OCI-LY3 (cell line): ENCODE results near the gene ELAVL3.
A peak's percentile ranks its signal among the peaks of the same experiment; 100 is the strongest.
"Not testable (repeated sequence)": the region's sequence is repeated elsewhere in the genome, so short reads cannot be mapped to it uniquely, and the experiment has no call there.

ENCODE experiments used
- H2AFZ ChIP-seq: fragments of 200-600, 300-600 bp; shearing (Covaris generic); 2 replicates; pipeline ENCODE4 v1.6.0; 2014; ENCODE audit warnings: antibody characterized with exemption, low read depth, low read length
- H3K27ac ChIP-seq: fragments of 200-600, 300-600 bp; sonication (generic); 2 replicates; pipeline ENCODE4 v1.5.1; 2014; ENCODE audit warnings: mild to moderate bottlenecking, low read length, moderate library complexity, mixed read lengths
- H3K27me3 ChIP-seq: fragments of 200-600, 300-600 bp; sonication (generic); 2 replicates; pipeline ENCODE4 v1.6.1; 2014; ENCODE audit warnings: low read depth, low read length, mixed read lengths
- H3K36me3 ChIP-seq: fragments of 200-600, 300-600 bp; sonication (generic); replicated peaks from 2 replicates; pipeline ENCODE3; 2014; ENCODE audit warnings: low read depth, low read length, mixed read lengths
- H3K4me1 ChIP-seq: fragments of 300-600, 200-600 bp; sonication (generic); 2 replicates; pipeline ENCODE4 v1.6.1; 2014; ENCODE audit warnings: low read length, mixed read lengths
- H3K4me2 ChIP-seq: fragments of 200-600, 300-600 bp; sonication (generic); 2 replicates; pipeline ENCODE4 v1.6.1; 2014; ENCODE audit warnings: low read length, mixed read lengths
- H3K4me3 ChIP-seq: fragments of 300-600, 200-600 bp; sonication (generic); 2 replicates; pipeline ENCODE4 v1.5.1; 2014; ENCODE audit warnings: antibody characterized with exemption, mild to moderate bottlenecking, low read length, moderate library complexity
- H3K79me2 ChIP-seq: fragments of 300-600, 200-600 bp; shearing (Covaris generic); 2 replicates; pipeline ENCODE4 v1.6.1; 2014; ENCODE audit warnings: mild to moderate bottlenecking, low read length, mixed read lengths
- H3K9ac ChIP-seq: fragments of 300-600, 200-600 bp; shearing (Covaris generic); 2 replicates; pipeline ENCODE4 v1.6.0; 2014; ENCODE audit warnings: mild to moderate bottlenecking, low read length, moderate library complexity
- H3K9me3 ChIP-seq: fragments of 200-600, 300-600 bp; shearing (Covaris generic); 2 replicates; pipeline ENCODE4 v1.6.1; 2014; ENCODE audit warnings: low read length, mixed read lengths; ENCODE audit not compliant: insufficient read depth
- H4K20me1 ChIP-seq: fragments of 200-600, 300-600 bp; sonication (generic); 2 replicates; pipeline ENCODE4 v1.6.1; 2016; ENCODE audit warnings: low read length, mixed read lengths; ENCODE audit not compliant: insufficient read depth
- EZH2phosphoT487 ChIP-seq: fragments of 200-600 bp; shearing (Covaris generic); IDR thresholded peaks from 2 replicates; pipeline ENCODE4 v1.6.1; 2018; ENCODE audit warnings: antibody characterized with exemption, mixed run types, low read depth
- TF ChIP-seq, protein P1 (sequence below): fragments of 200-600, 300-600 bp; sonication (generic); IDR thresholded peaks from 2 replicates; pipeline ENCODE4 v1.5.1; 2014; ENCODE audit warnings: antibody characterized with exemption, low read length, low read depth

ELAVL3 gene

DNA sequence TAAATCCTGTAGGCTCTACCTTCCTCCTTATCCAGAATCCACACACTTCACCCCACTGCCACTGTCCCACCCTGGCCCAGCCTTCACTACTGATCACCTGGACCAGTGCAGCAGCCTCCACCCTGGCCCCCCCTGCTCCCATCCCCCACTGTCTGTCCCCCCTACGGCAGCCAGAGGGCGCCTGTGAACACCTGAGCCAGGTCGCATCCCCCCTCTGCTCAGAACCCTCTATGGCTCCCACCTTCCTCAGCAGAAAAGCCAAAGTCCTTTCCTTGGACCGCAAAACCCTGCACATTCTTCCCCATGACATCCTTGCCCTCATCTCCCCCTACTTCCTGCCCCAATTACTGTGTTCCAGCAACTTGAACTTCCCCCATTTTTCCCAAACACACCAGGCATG, 20.6 kb downstream of the ELAVL3 start:
- no peak overlapping the region for H3K4me3 ChIP-seq
- no peaks in the 10 kb centered on the region for H3K9me3 ChIP-seq
- H3K27ac ChIP-seq = no peak overlapping the region
- H3K27me3 ChIP-seq = no peaks in the 10 kb centered on the region
- H3K79me2 ChIP-seq = no peaks in the 10 kb centered on the region
- no peak overlapping the region for H3K4me2 ChIP-seq
- no peaks in the 10 kb centered on the region for H3K4me1 ChIP-seq
- H2AFZ ChIP-seq = no peak overlapping the region
- H3K36me3 ChIP-seq = no peaks in the 10 kb centered on the region
- H3K9ac ChIP-seq = no peak overlapping the region
- TF ChIP-seq, protein P1, sequence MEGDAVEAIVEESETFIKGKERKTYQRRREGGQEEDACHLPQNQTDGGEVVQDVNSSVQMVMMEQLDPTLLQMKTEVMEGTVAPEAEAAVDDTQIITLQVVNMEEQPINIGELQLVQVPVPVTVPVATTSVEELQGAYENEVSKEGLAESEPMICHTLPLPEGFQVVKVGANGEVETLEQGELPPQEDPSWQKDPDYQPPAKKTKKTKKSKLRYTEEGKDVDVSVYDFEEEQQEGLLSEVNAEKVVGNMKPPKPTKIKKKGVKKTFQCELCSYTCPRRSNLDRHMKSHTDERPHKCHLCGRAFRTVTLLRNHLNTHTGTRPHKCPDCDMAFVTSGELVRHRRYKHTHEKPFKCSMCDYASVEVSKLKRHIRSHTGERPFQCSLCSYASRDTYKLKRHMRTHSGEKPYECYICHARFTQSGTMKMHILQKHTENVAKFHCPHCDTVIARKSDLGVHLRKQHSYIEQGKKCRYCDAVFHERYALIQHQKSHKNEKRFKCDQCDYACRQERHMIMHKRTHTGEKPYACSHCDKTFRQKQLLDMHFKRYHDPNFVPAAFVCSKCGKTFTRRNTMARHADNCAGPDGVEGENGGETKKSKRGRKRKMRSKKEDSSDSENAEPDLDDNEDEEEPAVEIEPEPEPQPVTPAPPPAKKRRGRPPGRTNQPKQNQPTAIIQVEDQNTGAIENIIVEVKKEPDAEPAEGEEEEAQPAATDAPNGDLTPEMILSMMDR = peak; percentile 38; the same call in 1 of the 2 replicates
- no peak for TF ChIP-seq EZH2phosphoT487
- no peaks in the 10 kb centered on the region for H4K20me1 ChIP-seq

DNA sequence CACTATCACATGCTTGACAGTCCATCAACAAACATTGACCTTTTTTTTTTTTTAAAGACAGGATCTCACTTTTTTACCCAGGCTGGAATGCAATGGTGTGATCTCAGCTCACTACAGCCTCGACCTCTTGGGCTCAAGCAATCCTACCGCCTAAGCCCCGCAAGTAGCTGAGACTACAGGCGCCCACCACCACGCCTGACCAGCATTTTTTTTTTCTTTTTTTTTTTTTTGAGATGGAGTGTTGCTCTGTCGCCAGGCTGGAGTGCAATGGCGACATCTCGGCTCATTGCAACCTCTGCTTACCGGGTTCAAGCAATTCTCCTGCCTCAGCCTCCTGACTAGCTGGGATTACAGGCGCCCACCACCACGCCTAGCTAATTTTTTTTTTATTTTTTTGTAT, 21.9 kb downstream of the ELAVL3 start:
- not testable (repeated sequence) for H4K20me1 ChIP-seq, H3K27ac ChIP-seq, H2AFZ ChIP-seq, H3K9me3 ChIP-seq, H3K79me2 ChIP-seq, H3K27me3 ChIP-seq, H3K9ac ChIP-seq, H3K36me3 ChIP-seq, H3K4me3 ChIP-seq, H3K4me1 ChIP-seq, H3K4me2 ChIP-seq

DNA sequence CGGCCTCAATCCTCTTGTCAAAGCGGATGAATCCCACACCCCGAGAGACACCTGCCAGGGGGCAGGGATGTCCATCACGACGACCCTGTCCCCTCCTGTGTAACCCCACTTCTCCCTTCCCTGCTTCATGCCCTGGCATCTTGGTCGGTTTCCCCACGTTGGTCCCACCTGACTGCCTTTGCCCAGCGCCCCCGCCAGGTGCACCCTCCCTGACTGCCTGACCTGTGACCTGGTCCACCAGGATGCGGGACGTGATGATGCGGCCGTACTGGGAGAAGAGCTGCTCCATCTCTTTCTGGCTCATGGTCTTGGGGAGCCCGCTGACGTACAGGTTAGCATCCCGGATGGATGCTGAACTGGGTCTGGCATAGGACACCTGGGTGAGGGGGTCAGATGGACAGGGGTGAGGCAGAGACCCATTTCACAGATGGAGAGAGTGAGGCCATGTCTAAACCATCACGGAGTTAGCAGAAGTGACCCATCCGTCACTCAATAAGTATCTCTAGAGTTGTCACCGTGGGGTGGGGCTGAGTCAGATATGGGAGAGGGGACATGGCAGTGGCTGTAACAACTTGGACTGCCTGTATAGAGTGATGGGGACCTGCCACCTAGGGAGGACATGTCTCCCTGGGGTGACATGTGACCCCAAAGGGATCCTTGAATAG, 22.5 kb downstream of the ELAVL3 start:
- TF ChIP-seq, protein P1 = no peak
- TF ChIP-seq EZH2phosphoT487 = no peak
- Histone ChIP-seq H3K4me2 (no peak overlapping the region), H3K4me3 (no peak overlapping the region), H3K27me3 (no peaks in the 10 kb centered on the region), H4K20me1 (no peaks in the 10 kb centered on the region), H3K79me2 (peaks cover 14% of the 10 kb centered on the region), H3K36me3 (no peaks in the 10 kb centered on the region), H3K9ac (no peak overlapping the region), H3K9me3 (no peaks in the 10 kb centered on the region), H3K27ac (no peak overlapping the region), H2AFZ (no peak overlapping the region), H3K4me1 (peaks cover 4% of the 10 kb centered on the region)

DNA sequence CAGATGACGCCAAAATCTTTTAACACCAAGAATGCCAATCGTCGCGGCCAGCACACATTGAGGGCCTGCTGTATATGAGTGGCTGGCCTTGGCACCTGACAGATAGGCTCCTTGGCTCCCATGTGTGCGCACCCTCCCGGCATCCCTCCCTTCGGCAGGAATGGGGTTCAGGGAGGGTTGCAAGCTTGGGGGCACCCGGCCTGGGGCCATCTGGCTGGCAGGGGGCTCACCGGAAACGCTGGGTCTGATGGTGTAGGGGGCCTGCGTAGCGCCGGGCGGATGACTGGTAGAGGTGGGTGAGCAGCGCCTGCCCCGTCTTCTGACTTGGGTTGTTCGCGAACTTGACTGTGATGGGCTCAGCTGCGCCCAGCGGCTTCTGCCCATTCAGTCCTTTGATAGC, 23.0 kb downstream of the ELAVL3 start:
- H3K27me3 ChIP-seq = no peaks in the 10 kb centered on the region
- H3K79me2 ChIP-seq = peaks cover 19% of the 10 kb centered on the region
- H3K36me3 ChIP-seq = no peaks in the 10 kb centered on the region
- no peaks in the 10 kb centered on the region for H4K20me1 ChIP-seq
- H3K4me3 ChIP-seq = no peak overlapping the region
- H2AFZ ChIP-seq = no peak overlapping the region
- H3K9me3 ChIP-seq = no peaks in the 10 kb centered on the region
- H3K9ac ChIP-seq = no peak overlapping the region
- no peak overlapping the region for H3K27ac ChIP-seq
- H3K4me2 ChIP-seq = no peak overlapping the region
- H3K4me1 ChIP-seq = peaks cover 4% of the 10 kb centered on the region
- TF ChIP-seq, protein P1 = no peak
- no peak for TF ChIP-seq EZH2phosphoT487
